HepG2 (cell line): ENCODE measurements around the gene KDM2B. TPM values are rescaled to one million over a fixed set of nuclear protein-coding genes. Genes with fewer than 3 reads are reported as not detected.

Experiments
- KMT2B ChIP-seq: IDR thresholded peaks from 2 replicates; pipeline ENCODE4 v1.6.1; 2016; ENCODE audit warnings: missing genetic modification reagents, missing compliant biosample characterization
- MBD4 ChIP-seq: IDR thresholded peaks from 2 replicates; pipeline ENCODE4 v1.6.1; 2012; ENCODE audit warnings: low read length, inconsistent platforms, borderline replicate concordance
- NCOR1 ChIP-seq: fragments of 200-600 bp; sonication (generic); IDR thresholded peaks from 2 replicates; pipeline ENCODE4 v1.7.0; 2017; ENCODE audit warnings: antibody characterized with exemption, low read length, borderline replicate concordance
- POLR2AphosphoS5 ChIP-seq: IDR thresholded peaks from 2 replicates; pipeline ENCODE4 v1.6.1; 2012; ENCODE audit warnings: low read depth, low read length
- SMARCC2 ChIP-seq: fragments of 450-650 bp; IDR thresholded peaks from 2 replicates; pipeline ENCODE4 v1.6.1; 2017; ENCODE audit warnings: antibody characterized with exemption, mild to moderate bottlenecking
- SRSF1 ChIP-seq: fragments of 200-400 bp; formaldehyde crosslinking; optimal IDR thresholded peaks from 2 replicates; pipeline ENCODE3; 2017; ENCODE audit warnings: mild to moderate bottlenecking, low read depth, low read length, moderate library complexity
- ZNF350 ChIP-seq: sonication (generic); formaldehyde crosslinking; IDR thresholded peaks from 2 replicates; pipeline ENCODE4 v1.4.0; 2020; ENCODE audit warnings: mild to moderate bottlenecking, low read depth, missing genetic modification reagents, borderline replicate concordance
- ZNF44 ChIP-seq: sonication (generic); formaldehyde crosslinking; IDR thresholded peaks from 2 replicates; pipeline ENCODE4 v1.5.1; 2020; ENCODE audit warnings: mild to moderate bottlenecking, missing genetic modification reagents
- polyA plus RNA-seq, 8 experiments: library from polyadenylated mRNA; depleted of rRNA in 3 of 8; stranded (reverse) in 7 of 8; unstranded in 1 of 8; fragments of >200 nt; fragmentation: Illumina TruSeq in 4 of 8; extraction: Trizol in 4 of 8; gene quantifications; 2 replicates each; pipeline versions ENCODE4 v1.2.1 to v1.2.3, GENCODE V29; 2011 to 2016; ENCODE audit warnings: low read depth in 4 of 8, missing spikeins in 1 of 8, mixed read lengths in 1 of 8; ENCODE audit not compliant: insufficient read depth in 1 of 8
- total RNA-seq, 5 experiments: library from RNA; depleted of rRNA; stranded (reverse); fragments of >200 nt; fragmentation: Illumina TruSeq; extraction: Trizol; gene quantifications; 2 replicates each; pipeline ENCODE4 v1.2.3, GENCODE V29; 2016; ENCODE audit warnings: low read depth in 1 of 5
- TF ChIP-seq, protein P1 (sequence below): sonication (generic); formaldehyde crosslinking; IDR thresholded peaks from 2 replicates; pipeline ENCODE4 v1.5.1; 2020; ENCODE audit warnings: mild to moderate bottlenecking, missing genetic modification reagents
- TF ChIP-seq, protein P2 (sequence below): sonication (generic); formaldehyde crosslinking; IDR thresholded peaks from 2 replicates; pipeline ENCODE4 v1.4.0; 2020; ENCODE audit warnings: missing genetic modification reagents
- TF ChIP-seq, protein P3 (sequence below): sonication (generic); formaldehyde crosslinking; IDR thresholded peaks from 2 replicates; pipeline ENCODE4 v1.4.0; 2020; ENCODE audit warnings: mild to moderate bottlenecking, missing genetic modification reagents
- TF ChIP-seq, protein P4 (sequence below): sonication (generic); formaldehyde crosslinking; IDR thresholded peaks from 2 replicates; pipeline ENCODE4 v1.8.0; 2022; ENCODE audit warnings: missing genetic modification reagents, low read depth, mild to moderate bottlenecking, borderline replicate concordance

Gene KDM2B
- total and polyA plus RNA-seq, 2 of the 13 experiments (the other 11 are each of a cell fraction or from before 2014, with no cell fraction given), result 17.5 to 26.1 TPM

DNA sequence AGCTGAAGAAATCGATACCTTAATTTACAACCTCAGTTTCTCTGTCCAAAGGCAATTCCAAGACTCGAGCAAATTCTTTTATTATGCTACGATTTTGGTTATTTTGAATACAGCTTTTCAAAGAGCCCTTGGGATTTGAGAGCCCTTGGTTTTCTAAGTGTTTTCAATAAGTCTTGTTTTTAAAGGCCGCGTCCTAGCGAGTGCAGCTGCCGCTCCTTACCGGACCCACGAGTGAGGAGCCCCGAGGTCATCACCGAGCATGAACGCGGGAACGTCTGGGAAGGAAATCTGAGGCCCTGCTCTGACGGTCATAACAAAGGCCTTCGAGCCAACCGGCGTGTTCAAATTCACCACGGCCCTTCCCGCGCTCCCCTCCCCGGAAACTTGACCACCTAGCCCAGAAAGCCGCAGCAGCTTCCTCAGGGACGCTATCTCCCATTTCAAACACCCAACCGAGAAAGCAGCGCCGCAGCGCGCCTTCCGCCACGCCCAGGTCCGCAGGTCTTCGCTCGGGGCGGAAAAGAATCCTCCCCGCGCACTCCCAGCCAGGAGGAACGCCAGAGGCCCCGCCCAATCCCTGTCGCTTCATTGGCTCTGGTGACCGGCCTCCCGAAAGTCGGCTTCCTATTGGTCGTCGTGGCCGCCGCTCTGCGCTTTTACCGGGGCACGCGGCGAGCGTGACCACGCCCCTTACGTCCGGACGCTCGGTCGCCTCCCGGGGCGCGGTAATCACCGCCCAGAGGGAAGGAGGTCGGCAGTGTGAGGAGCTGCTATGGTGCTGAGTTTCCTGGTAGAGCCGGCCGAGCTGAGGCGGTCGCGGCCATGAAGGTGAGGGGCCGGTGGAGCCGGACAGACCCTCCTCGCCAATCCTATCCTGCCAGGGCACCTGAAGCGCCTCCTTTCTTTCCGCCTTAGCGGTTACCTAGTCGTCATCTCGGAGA is 181.2 kb downstream of the KDM2B start, which contains the start of gene RNF34 (continued):
- TF ChIP-seq, protein P1, sequence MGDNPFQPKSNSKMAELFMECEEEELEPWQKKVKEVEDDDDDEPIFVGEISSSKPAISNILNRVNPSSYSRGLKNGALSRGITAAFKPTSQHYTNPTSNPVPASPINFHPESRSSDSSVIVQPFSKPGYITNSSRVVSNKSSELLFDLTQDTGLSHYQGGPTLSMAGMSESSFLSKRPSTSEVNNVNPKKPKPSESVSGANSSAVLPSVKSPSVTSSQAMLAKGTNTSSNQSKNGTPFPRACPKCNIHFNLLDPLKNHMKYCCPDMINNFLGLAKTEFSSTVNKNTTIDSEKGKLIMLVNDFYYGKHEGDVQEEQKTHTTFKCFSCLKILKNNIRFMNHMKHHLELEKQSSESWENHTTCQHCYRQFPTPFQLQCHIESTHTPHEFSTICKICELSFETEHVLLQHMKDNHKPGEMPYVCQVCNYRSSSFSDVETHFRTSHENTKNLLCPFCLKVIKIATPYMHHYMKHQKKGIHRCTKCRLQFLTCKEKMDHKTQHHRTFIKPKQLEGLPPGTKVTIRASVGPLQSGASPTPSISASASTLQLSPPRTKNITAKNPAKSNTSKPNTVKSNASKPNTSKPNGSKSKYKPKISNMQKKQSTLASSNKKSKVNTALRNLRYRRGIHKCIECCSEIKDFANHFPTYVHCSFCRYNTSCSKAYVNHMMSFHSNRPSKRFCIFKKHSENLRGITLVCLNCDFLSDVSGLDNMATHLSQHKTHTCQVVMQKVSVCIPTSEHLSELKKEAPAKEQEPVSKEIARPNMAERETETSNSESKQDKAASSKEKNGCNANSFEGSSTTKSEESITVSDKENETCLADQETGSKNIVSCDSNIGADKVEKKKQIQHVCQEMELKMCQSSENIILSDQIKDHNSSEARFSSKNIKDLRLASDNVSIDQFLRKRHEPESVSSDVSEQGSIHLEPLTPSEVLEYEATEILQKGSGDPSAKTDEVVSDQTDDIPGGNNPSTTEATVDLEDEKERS, result peak; percentile 34; the same call in 1 of the 2 replicates
- no peak for TF ChIP-seq ZNF44 (CRISPR knock-in tag)
- TF ChIP-seq ZNF350 (CRISPR knock-in tag), result peak; percentile 80
- no peak for TF ChIP-seq SMARCC2
- TF ChIP-seq, protein P2, sequence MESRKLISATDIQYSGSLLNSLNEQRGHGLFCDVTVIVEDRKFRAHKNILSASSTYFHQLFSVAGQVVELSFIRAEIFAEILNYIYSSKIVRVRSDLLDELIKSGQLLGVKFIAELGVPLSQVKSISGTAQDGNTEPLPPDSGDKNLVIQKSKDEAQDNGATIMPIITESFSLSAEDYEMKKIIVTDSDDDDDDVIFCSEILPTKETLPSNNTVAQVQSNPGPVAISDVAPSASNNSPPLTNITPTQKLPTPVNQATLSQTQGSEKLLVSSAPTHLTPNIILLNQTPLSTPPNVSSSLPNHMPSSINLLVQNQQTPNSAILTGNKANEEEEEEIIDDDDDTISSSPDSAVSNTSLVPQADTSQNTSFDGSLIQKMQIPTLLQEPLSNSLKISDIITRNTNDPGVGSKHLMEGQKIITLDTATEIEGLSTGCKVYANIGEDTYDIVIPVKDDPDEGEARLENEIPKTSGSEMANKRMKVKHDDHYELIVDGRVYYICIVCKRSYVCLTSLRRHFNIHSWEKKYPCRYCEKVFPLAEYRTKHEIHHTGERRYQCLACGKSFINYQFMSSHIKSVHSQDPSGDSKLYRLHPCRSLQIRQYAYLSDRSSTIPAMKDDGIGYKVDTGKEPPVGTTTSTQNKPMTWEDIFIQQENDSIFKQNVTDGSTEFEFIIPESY (CRISPR knock-in tag), result no peak
- TF ChIP-seq, protein P3, sequence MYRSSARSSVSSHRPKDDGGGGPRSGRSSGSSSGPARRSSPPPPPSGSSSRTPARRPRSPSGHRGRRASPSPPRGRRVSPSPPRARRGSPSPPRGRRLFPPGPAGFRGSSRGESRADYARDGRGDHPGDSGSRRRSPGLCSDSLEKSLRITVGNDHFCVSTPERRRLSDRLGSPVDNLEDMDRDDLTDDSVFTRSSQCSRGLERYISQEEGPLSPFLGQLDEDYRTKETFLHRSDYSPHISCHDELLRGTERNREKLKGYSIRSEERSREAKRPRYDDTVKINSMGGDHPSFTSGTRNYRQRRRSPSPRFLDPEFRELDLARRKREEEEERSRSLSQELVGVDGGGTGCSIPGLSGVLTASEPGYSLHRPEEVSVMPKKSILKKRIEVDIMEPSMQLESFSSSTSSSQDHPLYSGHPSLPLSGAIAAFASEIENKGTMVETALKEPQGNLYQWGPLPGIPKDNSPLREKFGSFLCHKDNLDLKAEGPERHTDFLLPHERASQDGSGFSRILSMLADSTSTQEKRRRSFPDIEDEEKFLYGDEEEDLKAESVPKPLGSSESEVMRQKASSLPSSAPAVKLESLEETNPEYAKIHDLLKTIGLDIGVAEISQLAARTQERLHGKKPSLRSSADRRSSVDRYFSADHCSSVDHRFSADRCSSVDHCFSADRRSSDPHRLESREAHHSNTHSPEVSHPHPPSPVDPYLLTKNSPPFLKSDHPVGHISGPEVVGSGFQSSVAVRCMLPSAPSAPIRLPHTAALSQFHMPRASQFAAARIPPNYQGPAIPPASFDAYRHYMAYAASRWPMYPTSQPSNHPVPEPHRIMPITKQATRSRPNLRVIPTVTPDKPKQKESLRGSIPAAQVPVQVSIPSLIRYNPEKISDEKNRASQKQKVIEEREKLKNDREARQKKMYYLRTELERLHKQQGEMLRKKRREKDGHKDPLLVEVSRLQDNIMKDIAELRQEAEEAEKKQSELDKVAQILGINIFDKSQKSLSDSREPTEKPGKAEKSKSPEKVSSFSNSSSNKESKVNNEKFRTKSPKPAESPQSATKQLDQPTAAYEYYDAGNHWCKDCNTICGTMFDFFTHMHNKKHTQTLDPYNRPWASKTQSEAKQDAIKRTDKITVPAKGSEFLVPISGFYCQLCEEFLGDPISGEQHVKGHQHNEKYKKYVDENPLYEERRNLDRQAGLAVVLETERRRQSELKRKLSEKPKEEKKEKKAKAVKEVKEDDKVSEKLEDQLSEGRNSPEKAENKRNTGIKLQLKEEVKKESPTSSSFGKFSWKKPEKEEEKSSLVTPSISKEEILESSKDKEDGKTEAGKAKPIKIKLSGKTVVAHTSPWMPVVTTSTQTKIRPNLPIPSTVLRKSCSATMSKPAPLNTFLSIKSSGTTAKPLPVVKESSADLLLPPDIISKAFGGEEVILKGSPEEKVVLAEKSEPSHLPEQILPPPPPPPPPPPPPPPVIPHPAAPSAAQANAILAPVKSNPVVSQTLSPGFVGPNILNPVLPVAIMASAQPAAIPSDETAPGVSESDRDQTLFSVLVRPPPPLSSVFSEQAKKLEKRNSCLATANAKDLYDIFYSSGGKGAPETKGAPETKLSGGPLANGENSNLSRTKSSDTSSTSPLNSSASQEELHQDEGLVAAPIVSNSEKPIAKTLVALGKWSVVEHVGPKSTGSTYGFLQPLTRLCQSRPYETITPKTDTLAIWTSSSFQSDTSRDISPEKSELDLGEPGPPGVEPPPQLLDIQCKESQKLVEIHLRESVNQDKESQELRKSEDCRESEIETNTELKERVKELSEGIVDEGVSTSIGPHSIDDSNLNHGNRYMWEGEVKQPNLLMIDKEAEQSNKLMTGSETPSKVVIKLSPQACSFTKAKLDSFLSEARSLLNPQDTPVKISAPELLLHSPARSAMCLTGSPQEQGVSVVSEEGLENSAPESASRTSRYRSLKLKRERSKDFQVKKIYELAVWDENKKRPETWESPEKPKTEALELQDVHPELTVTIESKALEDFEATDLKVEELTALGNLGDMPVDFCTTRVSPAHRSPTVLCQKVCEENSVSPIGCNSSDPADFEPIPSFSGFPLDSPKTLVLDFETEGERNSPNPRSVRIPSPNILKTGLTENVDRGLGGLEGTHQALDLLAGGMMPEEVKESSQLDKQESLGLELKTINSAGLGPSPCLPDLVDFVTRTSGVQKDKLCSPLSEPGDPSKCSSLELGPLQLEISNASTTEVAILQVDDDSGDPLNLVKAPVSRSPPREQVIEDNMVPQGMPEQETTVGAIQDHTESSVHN (CRISPR knock-in tag), result no peak
- TF ChIP-seq KMT2B (CRISPR knock-in tag), result peak; percentile 86
- TF ChIP-seq MBD4, result no peak
- TF ChIP-seq, protein P4, sequence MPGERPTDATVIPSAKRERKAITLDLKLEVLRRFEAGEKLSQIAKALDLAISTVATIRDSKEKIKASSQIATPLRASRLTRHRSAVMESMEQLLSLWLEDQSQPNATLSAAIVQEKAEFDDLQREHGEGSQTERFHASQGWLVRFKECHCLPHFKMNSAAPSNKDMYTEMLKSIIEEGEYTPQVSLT, result no peak
- peak; percentile 96 for TF ChIP-seq POLR2AphosphoS5
- TF ChIP-seq NCOR1, result no peak
- TF ChIP-seq SRSF1, result peak; percentile 78
